ENCODE measurements around the gene EXOC7. TPM values are rescaled to one million over a fixed set of nuclear protein-coding genes. Genes with fewer than 3 reads are reported as not detected.
A peak's percentile ranks its signal among the peaks of the same experiment; 100 is the strongest.
"Not testable (repeated sequence)": the region's sequence is repeated elsewhere in the genome, so short reads cannot be mapped to it uniquely, and the experiment has no call there.

EXOC7 gene
- total RNA-seq, 2 experiments from 2014 or later: 43.5 to 46.6 TPM

DNA sequence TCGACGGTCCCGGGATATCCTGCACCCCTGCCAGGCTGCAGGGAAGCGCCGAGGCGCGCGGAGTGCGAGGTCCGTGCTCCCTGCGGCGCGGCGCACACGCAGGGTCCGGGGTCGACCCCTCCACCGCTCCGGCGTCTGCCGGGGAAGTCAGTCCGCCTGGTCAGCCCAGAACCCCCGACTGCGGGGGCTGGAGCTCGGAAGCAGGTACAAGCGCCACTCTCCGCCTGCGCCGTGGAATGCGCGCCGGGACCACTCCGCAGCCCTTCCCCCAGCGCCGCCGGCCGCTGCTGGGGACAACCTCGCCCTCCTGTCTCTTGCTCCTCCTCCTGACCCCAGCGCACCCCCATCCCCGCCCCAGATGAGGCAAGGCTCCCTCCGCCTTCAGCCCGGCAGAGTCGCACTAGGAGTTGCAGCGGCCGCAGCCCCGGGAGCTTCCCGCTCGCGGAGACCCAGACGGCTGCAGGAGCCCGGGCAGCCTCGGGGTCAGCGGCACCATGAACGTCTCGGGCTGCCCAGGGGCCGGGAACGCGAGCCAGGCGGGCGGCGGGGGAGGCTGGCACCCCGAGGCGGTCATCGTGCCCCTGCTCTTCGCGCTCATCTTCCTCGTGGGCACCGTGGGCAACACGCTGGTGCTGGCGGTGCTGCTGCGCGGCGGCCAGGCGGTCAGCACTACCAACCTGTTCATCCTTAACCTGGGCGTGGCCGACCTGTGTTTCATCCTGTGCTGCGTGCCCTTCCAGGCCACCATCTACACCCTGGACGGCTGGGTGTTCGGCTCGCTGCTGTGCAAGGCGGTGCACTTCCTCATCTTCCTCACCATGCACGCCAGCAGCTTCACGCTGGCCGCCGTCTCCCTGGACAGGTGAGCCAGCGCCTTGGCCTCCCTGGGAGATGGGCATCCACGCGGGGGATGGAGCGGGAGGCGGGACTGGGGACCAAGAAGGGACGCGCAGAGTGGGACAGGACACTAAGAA lies 28.9 kb downstream of the EXOC7 start, which contains the start of gene GALR2:
GALR2 (plus strand) TSS at position 392 of the 974 bp plus-strand sequence; CDS start at position 495, 103 bp downstream.
- Mint-ChIP-seq H3K27me3 (ENCODE audit: low read depth) (peaks cover 53% of the 10 kb centered on the region), H3K4me1 (ENCODE audit: low read depth) (peaks cover 63% of the 10 kb centered on the region), H3K27ac (no peak within 1 kb of the TSS), H3K36me3 (ENCODE audit: low read depth) (peaks cover 2% of the 10 kb centered on the region), H3K4me3 (peak within 1 kb of the TSS; percentile 53), H3K9me3 (no peaks in the 10 kb centered on the region)
- intact Hi-C loops (cut with micrococcal nuclease): loop anchor here (1.0 to 5.0 kb wide), 2 partner anchors 60 to 297 kb away; a partner anchor contains a TSS
- no peak for DNase-seq
- CTCF ChIA-PET: interaction anchor here (1.5 kb wide), 1 partner anchor 60 kb away, joined by 3 read pairs; no protein-coding TSS in a partner anchor

DNA sequence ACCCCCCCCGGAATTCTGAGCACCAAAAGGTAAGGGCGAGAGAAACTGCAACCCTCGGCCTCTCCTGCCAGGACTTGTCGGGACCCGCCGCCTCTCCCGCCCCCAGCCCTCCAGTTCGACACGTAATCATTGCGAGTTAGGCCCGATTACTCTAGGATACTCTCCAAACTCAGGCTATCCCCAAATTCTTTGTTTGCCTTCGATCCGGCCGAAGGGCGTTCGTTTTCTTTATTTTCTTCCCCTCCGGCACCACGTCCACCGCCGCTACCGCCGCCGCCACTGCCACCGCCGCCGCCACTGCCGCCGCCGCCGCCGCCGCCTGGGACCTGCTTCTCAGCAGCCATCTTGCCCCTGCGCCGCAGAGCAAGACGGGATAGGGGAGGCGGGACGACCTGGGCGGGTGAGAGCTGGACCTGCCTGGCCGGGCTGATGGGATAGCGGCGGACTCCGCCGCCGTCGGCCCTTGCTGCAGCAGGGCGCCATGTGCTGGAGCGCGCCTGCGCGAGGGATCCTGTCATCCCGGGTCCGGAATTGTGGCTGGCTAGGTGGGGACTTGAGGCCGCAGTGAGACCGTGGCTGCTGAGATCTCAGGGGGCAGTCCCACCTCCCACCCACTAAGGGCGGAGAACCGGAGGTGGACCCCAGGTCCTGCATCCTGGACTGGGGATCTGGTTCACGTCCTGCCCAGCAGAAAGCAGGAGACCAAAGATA lies 31.3 kb downstream of the EXOC7 start, which contains the start of gene SRP68:
SRP68 (minus strand) TSS at position 370 of the 711 bp plus-strand sequence; CDS start at position 344, 26 bp downstream.
- Mint-ChIP-seq H3K27ac (peak within 1 kb of the TSS; percentile 98), H3K36me3 (ENCODE audit: low read depth) (peaks cover 13% of the 10 kb centered on the region), H3K27me3 (ENCODE audit: low read depth) (peaks cover 33% of the 10 kb centered on the region), H3K4me1 (ENCODE audit: low read depth) (peaks cover 49% of the 10 kb centered on the region), H3K9me3 (no peaks in the 10 kb centered on the region), H3K4me3 (peak within 1 kb of the TSS; percentile 95)
- DNase-seq: peak; percentile 86
- intact Hi-C loops (cut with micrococcal nuclease): loop anchor here (5.0 kb wide), 1 partner anchor 295 kb away; a partner anchor contains a TSS
- CTCF ChIA-PET: interaction anchor here (0.8 to 1.3 kb wide), 3 partner anchors 43 to 110 kb away, joined by 3 to 7 read pairs (median 5); no protein-coding TSS in a partner anchor

DNA sequence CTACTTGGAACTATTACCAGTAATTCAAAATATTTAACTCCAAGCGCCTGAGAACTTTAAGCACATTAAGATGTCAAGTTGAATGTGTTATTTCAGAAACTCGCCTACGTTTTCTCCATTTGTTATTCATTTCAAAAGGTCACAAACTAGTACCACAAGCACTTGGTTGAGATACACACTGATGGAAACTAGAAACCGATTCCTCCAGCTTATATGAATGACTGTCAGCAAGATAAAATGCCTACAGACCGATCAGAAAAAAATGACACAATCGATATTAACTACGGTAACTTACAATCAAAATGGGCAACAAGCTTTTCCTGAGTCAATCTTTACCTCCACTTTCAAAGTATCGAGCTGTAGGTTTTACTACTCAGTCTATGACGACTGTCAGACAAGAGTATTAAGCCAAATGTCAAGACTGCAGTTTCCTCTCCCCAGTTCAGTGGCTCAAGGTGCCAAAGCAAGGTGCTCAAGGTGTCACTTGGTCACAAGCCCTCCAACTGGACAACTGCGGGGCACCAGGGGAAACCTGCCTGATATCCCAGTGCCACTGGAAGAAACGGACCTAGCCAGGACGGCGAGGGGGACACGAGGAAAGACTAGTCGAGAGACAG lies 31.9 kb downstream of the EXOC7 start:
- CTCF ChIA-PET: interaction anchor here (0.8 to 1.3 kb wide), 4 partner anchors 9 to 110 kb away, joined by 3 to 7 read pairs (median 4); no protein-coding TSS in a partner anchor
- H3K4me3 Mint-ChIP-seq: peak overlapping the region; percentile 95
- DNase-seq: peak; percentile 56
- peaks cover 28% of the 10 kb centered on the region for H3K27me3 Mint-ChIP-seq (ENCODE audit: low read depth)
- H3K27ac Mint-ChIP-seq: peak overlapping the region; percentile 98
- no peaks in the 10 kb centered on the region for H3K9me3 Mint-ChIP-seq
- H3K4me1 Mint-ChIP-seq (ENCODE audit: low read depth): peaks cover 43% of the 10 kb centered on the region
- peaks cover 18% of the 10 kb centered on the region for H3K36me3 Mint-ChIP-seq (ENCODE audit: low read depth)
- intact Hi-C loops (cut with micrococcal nuclease): loop anchor here (1.0 to 5.0 kb wide), 7 partner anchors 8 to 294 kb away; partner anchors contain the start of genes EXOC7 and UBALD2

DNA sequence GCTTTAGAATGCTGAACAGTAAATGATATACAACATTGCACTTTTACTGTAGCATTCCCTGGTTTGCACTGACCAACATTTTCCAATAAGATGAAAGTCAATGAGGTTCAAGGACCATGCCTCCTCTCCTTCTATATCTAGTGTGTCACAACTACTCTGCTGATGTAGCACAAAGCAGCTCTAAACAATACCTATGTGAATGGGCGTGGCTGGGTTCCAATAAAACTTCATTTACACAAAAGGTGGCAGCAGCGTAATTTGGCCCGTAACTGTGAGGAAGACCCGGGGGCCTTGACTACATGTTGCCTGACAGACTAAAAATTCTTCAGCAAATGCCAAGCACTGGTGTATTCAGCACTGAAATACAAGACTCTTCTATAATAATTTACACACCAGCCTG lies 37.8 kb downstream of the EXOC7 start:
- DNase-seq: no peak
- no peaks in the 10 kb centered on the region for H3K9me3 Mint-ChIP-seq
- intact Hi-C loops (cut with micrococcal nuclease): no loop called here
- H3K36me3 Mint-ChIP-seq (ENCODE audit: low read depth): peaks cover 50% of the 10 kb centered on the region
- no peak overlapping the region for H3K27ac Mint-ChIP-seq
- no peak overlapping the region for H3K4me3 Mint-ChIP-seq
- no peaks in the 10 kb centered on the region for H3K27me3 Mint-ChIP-seq (ENCODE audit: low read depth)
- peaks cover 30% of the 10 kb centered on the region for H3K4me1 Mint-ChIP-seq (ENCODE audit: low read depth)
- CTCF ChIA-PET: interaction anchor here (0.5 to 1.0 kb wide), 2 partner anchors 12 to 649 kb away, joined by 3 to 6 read pairs; no protein-coding TSS in a partner anchor

DNA sequence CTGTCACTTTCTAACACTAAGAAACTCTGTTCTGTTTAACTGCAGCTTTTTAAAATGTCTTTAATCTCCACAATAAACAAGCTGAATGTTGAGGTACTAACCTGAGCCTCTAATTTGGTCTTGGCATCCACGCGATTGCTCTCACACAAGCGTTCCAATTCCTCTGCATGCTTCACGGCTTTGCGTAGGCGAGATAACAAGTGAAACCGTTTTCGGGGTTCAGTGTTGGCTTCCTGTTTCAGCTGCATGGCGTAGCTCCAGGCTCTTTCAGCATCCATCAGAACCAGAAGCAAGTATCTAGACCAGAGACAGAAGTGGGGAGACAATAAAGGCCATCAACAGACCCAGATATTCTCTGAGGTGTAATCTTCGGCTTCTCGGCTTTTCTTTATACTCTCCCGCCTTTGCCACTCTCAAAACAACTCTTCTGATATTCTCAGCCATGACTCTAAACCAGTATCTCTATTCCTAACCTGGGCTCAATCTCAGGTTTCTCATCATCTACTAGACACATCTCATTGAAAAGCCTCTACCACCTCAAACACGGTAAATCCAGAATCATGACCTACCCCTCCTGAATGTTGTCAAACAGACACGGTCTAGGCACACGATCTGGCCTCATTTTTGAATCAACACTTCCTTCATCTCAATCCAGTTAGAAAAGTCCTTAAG lies 39.6 kb downstream of the EXOC7 start:
- DNase-seq: peak; percentile 73
- Mint-ChIP-seq H3K27ac (peak overlapping the region; percentile 79), H3K27me3 (ENCODE audit: low read depth) (no peaks in the 10 kb centered on the region), H3K9me3 (no peaks in the 10 kb centered on the region), H3K4me3 (peak overlapping the region; percentile 52), H3K36me3 (ENCODE audit: low read depth) (peaks cover 57% of the 10 kb centered on the region), H3K4me1 (ENCODE audit: low read depth) (peaks cover 23% of the 10 kb centered on the region)
- CTCF ChIA-PET: interaction anchor here (0.6 to 2.5 kb wide), 4 partner anchors 50 to 161 kb away, joined by 3 to 15 read pairs (median 3); no protein-coding TSS in a partner anchor
- intact Hi-C loops (cut with micrococcal nuclease): loop anchor here (1.0 kb wide), 1 partner anchor 7 kb away; no protein-coding TSS in a partner anchor

DNA sequence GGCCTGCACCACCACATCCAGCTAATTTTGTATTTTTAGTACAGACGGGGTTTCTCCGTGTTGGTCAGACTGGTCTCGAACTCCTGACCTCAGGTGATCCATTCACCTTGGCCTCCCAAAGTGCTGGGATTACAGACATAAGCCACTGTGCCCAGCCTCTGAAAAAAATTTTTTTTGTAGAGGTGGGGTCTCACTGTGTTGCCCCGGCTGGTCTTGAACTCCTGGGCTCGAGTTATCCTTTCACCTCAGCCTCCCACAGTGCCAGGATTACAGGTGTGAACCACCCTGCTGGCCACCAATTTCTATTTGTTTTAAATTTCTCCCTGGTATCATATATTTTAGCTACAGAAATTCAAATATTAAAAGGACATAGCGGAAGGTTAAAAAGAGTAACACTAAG lies 45.3 kb downstream of the EXOC7 start:
- H3K4me1 Mint-ChIP-seq (ENCODE audit: low read depth): peaks cover 12% of the 10 kb centered on the region
- H3K4me3 Mint-ChIP-seq; H3K27me3 Mint-ChIP-seq (ENCODE audit: low read depth); DNase-seq; H3K27ac Mint-ChIP-seq; intact Hi-C loops (cut with micrococcal nuclease); H3K9me3 Mint-ChIP-seq: not testable (repeated sequence)
- CTCF ChIA-PET: interaction anchor here (0.6 to 0.7 kb wide), 3 partner anchors 9 to 39 kb away, joined by 3 to 4 read pairs (median 3); no protein-coding TSS in a partner anchor
- H3K36me3 Mint-ChIP-seq (ENCODE audit: low read depth): peaks cover 43% of the 10 kb centered on the region

DNA sequence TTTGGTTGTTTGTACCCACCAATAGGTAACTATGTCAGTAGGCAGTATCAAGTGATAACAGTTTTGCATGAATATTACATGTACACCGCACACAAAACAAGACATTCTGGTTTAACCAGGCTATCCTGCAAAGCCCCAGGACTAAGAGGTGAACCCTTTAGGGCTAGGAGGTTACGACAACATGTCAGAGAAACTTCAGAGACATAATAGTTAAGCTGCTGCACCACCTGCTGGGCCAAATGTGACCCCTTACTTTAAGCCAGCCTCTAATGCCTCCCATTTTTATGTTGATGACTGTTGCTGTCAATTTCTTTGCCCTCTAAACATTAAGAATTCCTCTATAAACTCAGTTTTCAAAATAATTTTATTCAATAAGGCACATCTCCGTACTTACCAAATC lies 46.7 kb downstream of the EXOC7 start:
- Mint-ChIP-seq H3K4me1 (ENCODE audit: low read depth) (peaks cover 9% of the 10 kb centered on the region), H3K9me3 (no peaks in the 10 kb centered on the region), H3K27me3 (ENCODE audit: low read depth) (no peaks in the 10 kb centered on the region), H3K36me3 (ENCODE audit: low read depth) (peaks cover 38% of the 10 kb centered on the region), H3K27ac (no peak overlapping the region), H3K4me3 (no peak overlapping the region)
- CTCF ChIA-PET: interaction anchor here (1.2 kb wide), 1 partner anchor 43 kb away, joined by 5 read pairs; no protein-coding TSS in a partner anchor
- DNase-seq: no peak
- intact Hi-C loops (cut with micrococcal nuclease): no loop called here

DNA sequence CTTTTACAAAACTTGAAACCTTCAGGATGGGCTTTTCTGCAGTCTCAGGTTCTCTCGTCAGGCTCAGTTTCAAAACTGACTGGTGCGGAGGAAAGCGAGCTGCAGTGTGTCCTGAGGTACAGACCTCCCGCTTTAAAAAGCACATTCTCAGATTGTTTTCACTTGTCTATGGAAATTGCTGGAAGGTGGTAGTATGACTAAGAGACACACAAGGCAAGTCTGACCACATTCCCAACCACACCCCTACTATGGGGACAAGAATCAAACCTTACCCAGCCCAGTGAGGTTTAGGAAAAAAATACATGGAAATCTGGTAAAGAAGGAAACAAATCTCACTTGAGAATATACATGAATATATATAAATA lies 49.5 kb downstream of the EXOC7 start:
- Mint-ChIP-seq H3K27ac (no peak overlapping the region), H3K27me3 (ENCODE audit: low read depth) (no peaks in the 10 kb centered on the region), H3K36me3 (ENCODE audit: low read depth) (peaks cover 28% of the 10 kb centered on the region), H3K9me3 (no peaks in the 10 kb centered on the region), H3K4me1 (ENCODE audit: low read depth) (peaks cover 23% of the 10 kb centered on the region), H3K4me3 (no peak overlapping the region)
- DNase-seq: no peak
- intact Hi-C loops (cut with micrococcal nuclease): no loop called here
- CTCF ChIA-PET: interaction anchor here (0.8 to 1.4 kb wide), 2 partner anchors 9 to 12 kb away, joined by 3 to 6 read pairs; no protein-coding TSS in a partner anchor

DNA sequence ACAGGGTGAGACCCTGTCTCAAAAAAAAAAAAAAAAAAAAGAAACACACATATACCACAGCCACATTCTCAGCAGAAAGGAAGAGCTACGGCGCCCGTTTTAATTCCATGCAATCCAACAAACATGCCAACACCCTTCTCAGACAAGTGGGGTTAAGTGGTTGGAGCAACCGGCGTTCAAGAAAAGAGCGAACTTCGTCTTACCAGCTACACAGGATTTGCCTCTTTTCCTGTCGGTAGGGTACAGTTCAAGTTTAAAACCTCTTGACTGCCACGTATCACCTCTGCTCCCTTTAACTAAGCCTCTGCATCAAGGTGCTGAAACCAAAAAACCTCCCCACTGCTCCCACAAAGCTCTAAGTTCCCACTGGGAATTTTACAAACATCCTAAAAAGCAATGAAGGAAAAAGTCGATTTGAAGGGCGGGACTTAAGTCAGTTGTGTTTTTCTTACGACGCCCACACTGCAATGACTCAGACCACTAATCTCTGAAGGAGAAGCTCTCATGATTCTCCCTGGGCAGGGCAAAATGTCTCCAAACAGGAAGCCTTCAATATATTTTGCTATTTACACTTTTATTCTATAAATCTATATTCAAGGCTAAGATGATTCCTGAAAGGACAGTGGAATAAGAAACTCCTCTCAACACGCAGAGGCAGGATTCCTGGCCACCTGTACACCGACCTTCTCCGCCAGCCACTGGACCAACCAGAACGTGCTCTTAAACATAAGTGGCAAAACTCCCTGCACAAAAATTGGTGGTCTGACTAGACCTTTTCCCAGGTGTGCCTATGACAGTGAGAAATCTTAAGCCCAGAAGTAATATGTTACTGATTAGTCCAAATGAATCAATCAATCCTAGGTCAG lies 50.1 kb downstream of the EXOC7 start:
- no peaks in the 10 kb centered on the region for H3K9me3 Mint-ChIP-seq
- peaks cover 25% of the 10 kb centered on the region for H3K36me3 Mint-ChIP-seq (ENCODE audit: low read depth)
- intact Hi-C loops (cut with micrococcal nuclease): no loop called here
- peak; percentile 22 for DNase-seq
- peaks cover 23% of the 10 kb centered on the region for H3K4me1 Mint-ChIP-seq (ENCODE audit: low read depth)
- peak overlapping the region; percentile 22 for H3K27ac Mint-ChIP-seq
- CTCF ChIA-PET: interaction anchor here (0.5 to 1.4 kb wide), 4 partner anchors 10 to 332 kb away, joined by 3 to 6 read pairs (median 4); no protein-coding TSS in a partner anchor
- H3K4me3 Mint-ChIP-seq: no peak overlapping the region
- no peaks in the 10 kb centered on the region for H3K27me3 Mint-ChIP-seq (ENCODE audit: low read depth)

DNA sequence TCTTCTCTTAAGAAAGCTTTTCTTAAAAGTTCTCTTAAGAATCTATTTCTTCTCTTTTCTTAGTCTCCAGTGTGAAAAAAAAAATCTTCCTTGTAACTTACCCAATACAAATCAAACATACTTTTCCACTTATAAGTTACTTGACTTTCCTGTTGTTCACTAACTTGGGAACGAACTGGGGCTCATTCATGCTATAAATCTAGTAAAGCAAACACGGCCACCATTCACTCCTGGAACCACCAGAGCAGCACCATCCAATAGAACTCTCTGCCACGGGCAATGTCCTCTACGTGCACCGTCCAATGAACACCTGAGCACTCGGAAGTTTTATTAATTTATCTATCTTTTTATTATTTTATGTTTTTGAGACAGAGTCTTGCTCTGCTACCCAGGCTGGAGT lies 52.0 kb downstream of the EXOC7 start:
- Mint-ChIP-seq H3K27me3 (ENCODE audit: low read depth) (no peaks in the 10 kb centered on the region), H3K27ac (no peak overlapping the region), H3K9me3 (no peaks in the 10 kb centered on the region), H3K4me3 (no peak overlapping the region), H3K4me1 (ENCODE audit: low read depth) (peaks cover 23% of the 10 kb centered on the region), H3K36me3 (ENCODE audit: low read depth) (peaks cover 29% of the 10 kb centered on the region)
- intact Hi-C loops (cut with micrococcal nuclease): no loop called here
- no peak for DNase-seq
- CTCF ChIA-PET: interaction anchor here (0.6 to 0.7 kb wide), 2 partner anchors 195 to 491 kb away, joined by 3 read pairs; no protein-coding TSS in a partner anchor
